Osteocyte (in vitro differentiated cells): ENCODE data around the gene POLA1. TPM values are rescaled to one million over a fixed set of nuclear protein-coding genes. Genes with fewer than 3 reads are reported as not detected.

Experiments used
- DNase-seq: peaks from one replicate; pipeline ENCODE4 v3.0.0; 2021; ENCODE audit warnings: mixed read lengths; ENCODE audit not compliant: unreplicated experiment; ENCODE audit errors: extremely low spot score
- H3K27ac Mint-ChIP-seq: one replicate; pipeline ENCODE4 v1.8.0; 2021; ENCODE audit warnings: mild to moderate bottlenecking, mixed read lengths; ENCODE audit not compliant: unreplicated experiment
- H3K27me3 Mint-ChIP-seq: one replicate; pipeline ENCODE4 v1.8.0; 2021; ENCODE audit warnings: mixed read lengths; ENCODE audit not compliant: unreplicated experiment
- H3K36me3 Mint-ChIP-seq: one replicate; pipeline ENCODE4 v1.8.0; 2021; ENCODE audit warnings: mixed read lengths; ENCODE audit not compliant: unreplicated experiment
- H3K4me1 Mint-ChIP-seq: one replicate; pipeline ENCODE4 v1.8.0; 2021; ENCODE audit warnings: mixed read lengths; ENCODE audit not compliant: unreplicated experiment
- H3K4me3 Mint-ChIP-seq: one replicate; pipeline ENCODE4 v1.8.0; 2021; ENCODE audit warnings: mild to moderate bottlenecking, moderate library complexity, mixed read lengths; ENCODE audit not compliant: unreplicated experiment
- H3K9me3 Mint-ChIP-seq: one replicate; pipeline ENCODE4 v1.8.0; 2021; ENCODE audit warnings: mixed read lengths; ENCODE audit not compliant: unreplicated experiment
- CTCF ChIP-seq: fragments of 200-600 bp; sonication (generic); IDR thresholded peaks from 2 replicates; pipeline ENCODE4 v1.5.0; 2021; ENCODE audit warnings: antibody characterized with exemption, mild to moderate bottlenecking, moderate library complexity
- total RNA-seq: library from RNA; stranded (reverse); gene quantifications from 2 replicates; pipeline ENCODE4 v1.2.1, GENCODE V29; 2021

Gene POLA1
- total RNA-seq, 1 donor from 2014 or later = 17.3 TPM

- no peak for DNase-seq
- no peak overlapping the region for H3K27ac Mint-ChIP-seq
- TF ChIP-seq CTCF = no peak
- peaks cover 20% of the 10 kb centered on the region for H3K4me1 Mint-ChIP-seq
- H3K9me3 Mint-ChIP-seq = no peaks in the 10 kb centered on the region
- peaks cover 10% of the 10 kb centered on the region for H3K27me3 Mint-ChIP-seq
- H3K36me3 Mint-ChIP-seq = no peaks in the 10 kb centered on the region
- H3K4me3 Mint-ChIP-seq = no peak overlapping the region
Measured at GRCh38 chrX:24692305-24692704, 1.4 kb upstream of the POLA1 start.

- no peak overlapping the region for H3K27ac Mint-ChIP-seq
- H3K36me3 Mint-ChIP-seq = peaks cover 2% of the 10 kb centered on the region
- no peaks in the 10 kb centered on the region for H3K27me3 Mint-ChIP-seq
- peaks cover 25% of the 10 kb centered on the region for H3K4me1 Mint-ChIP-seq
- peak overlapping the region; percentile 94 for H3K4me3 Mint-ChIP-seq
- TF ChIP-seq CTCF = no peak
- DNase-seq = no peak
- H3K9me3 Mint-ChIP-seq = no peaks in the 10 kb centered on the region
Measured at GRCh38 chrX:24694825-24695224, 1.1 kb downstream of the POLA1 start.

GRCh38 chrX:24696294-24696693, 2.6 kb downstream of the POLA1 start:
- TF ChIP-seq CTCF = no peak
- Mint-ChIP-seq H3K4me1 (peaks cover 25% of the 10 kb centered on the region), H3K27ac (no peak overlapping the region), H3K9me3 (no peaks in the 10 kb centered on the region), H3K27me3 (no peaks in the 10 kb centered on the region), H3K4me3 (no peak overlapping the region), H3K36me3 (peaks cover 9% of the 10 kb centered on the region)
- no peak for DNase-seq

- H3K4me3 Mint-ChIP-seq = no peak overlapping the region
- H3K9me3 Mint-ChIP-seq = no peaks in the 10 kb centered on the region
- no peaks in the 10 kb centered on the region for H3K27me3 Mint-ChIP-seq
- H3K27ac Mint-ChIP-seq = no peak overlapping the region
- DNase-seq = no peak
- peaks cover 18% of the 10 kb centered on the region for H3K36me3 Mint-ChIP-seq
- TF ChIP-seq CTCF = no peak
- H3K4me1 Mint-ChIP-seq = peaks cover 5% of the 10 kb centered on the region
Measured at GRCh38 chrX:24702362-24703184, 8.9 kb downstream of the POLA1 start.

- Mint-ChIP-seq H3K4me3 (no peak overlapping the region), H3K36me3 (peaks cover 18% of the 10 kb centered on the region), H3K27me3 (no peaks in the 10 kb centered on the region), H3K27ac (no peak overlapping the region), H3K9me3 (no peaks in the 10 kb centered on the region), H3K4me1 (peaks cover 5% of the 10 kb centered on the region)
- TF ChIP-seq CTCF = no peak
- DNase-seq = no peak
Measured at GRCh38 chrX:24703185-24703494, 9.4 kb downstream of the POLA1 start.
